Gastroesophageal sphincter (tissue), 3 donors: ENCODE measurements around the gene LRRK2.

Experiments
- CTCF ChIP-seq, 4 experiments: fragments of 200-600 bp in 2 of 4; fragments of 450-650 bp in 2 of 4; sonication (generic) in 1 of 4; IDR thresholded peaks; one replicate each; pipeline ENCODE4 v1.5.1; 2017 to 2019; ENCODE audit warnings: antibody characterized with exemption in 4 of 4, mild to moderate bottlenecking in 2 of 4, moderate library complexity in 2 of 4
- EP300 ChIP-seq: sonication (generic); formaldehyde crosslinking; IDR thresholded peaks from one replicate; pipeline ENCODE4 v1.6.1; 2017; ENCODE audit warnings: antibody characterized with exemption, mild to moderate bottlenecking
- POLR2A ChIP-seq, 2 donors: fragments of 450-650 bp; IDR thresholded peaks; one replicate each; pipeline ENCODE4 v1.6.1; 2017; ENCODE audit warnings: antibody characterized with exemption in 2 of 2, mild to moderate bottlenecking in 2 of 2, moderate library complexity in 1 of 2
- POLR2AphosphoS5 ChIP-seq: sonication (generic); formaldehyde crosslinking; IDR thresholded peaks from one replicate; pipeline ENCODE4 v1.6.1; 2017; ENCODE audit warnings: antibody characterized with exemption

GRCh38 chr12:40209886-40210285 is 14.9 kb upstream of the LRRK2 start:
- no peak for TF ChIP-seq CTCF (IDR thresholded peaks at IDR 0.05)
- no peak for TF ChIP-seq POLR2AphosphoS5
- no peak for TF ChIP-seq POLR2A (IDR thresholded peaks at IDR 0.05)
- TF ChIP-seq EP300: no peak
